UCSD-AML1 (cell line): ENCODE results near the gene SAV1.
"Not testable (repeated sequence)": the region's sequence is repeated elsewhere in the genome, so short reads cannot be mapped to it uniquely, and the experiment has no call there.

Source experiments
- DNase-seq: peaks from one replicate; lab custom pipeline; 2025; ENCODE audit not compliant: unreplicated experiment; lab: John Stamatoyannopoulos, UW

SAV1 gene

GRCh38 chr14:50666772-50667683 lies 1.1 kb downstream of the SAV1 start:
- DNase-seq: peak; percentile 25

GRCh38 chr14:50665300-50665699 lies 2.8 kb downstream of the SAV1 start:
- DNase-seq: not testable (repeated sequence)

DNA sequence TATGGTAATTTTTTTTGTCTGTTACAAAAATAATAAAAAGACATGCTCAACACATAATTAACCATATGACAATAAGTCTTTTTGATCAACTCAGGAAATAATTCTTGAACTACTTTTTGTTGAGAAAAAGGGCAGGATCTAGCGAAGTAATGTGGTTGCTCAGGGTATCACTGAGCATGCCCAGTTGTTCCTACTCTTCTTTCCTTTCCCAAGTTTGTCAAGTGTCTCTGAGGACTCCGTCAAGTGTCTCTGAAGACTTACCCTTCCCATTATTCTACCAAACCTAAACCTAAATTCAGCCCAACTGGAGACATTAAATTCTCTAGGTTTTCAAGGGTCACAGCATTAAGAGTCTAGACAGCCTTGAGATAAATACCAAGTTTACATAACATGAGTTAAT lies 3.5 kb downstream of the SAV1 start:
- not testable (repeated sequence) for DNase-seq

- no peak for DNase-seq
Observed at GRCh38 chr14:50659327-50659974, 8.7 kb downstream of the SAV1 start.

DNA sequence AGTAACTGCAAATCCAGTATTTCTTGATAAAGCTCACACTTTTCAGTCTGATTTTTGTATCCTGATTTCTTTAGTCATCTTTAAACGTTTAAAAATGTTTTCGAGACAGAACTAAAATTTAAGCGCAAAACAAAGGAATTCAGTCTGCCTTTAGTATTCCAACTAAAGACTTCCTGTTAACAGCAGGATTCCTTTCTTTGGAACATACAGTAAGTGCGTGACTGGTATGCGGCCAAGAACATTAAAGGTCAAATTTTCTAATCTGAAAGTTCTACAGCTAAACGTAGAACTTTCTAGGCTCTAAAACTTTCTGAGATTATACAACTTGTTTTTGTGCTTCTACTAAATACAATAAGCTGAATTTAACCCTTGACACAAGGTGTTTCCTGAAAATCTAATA lies 9.9 kb downstream of the SAV1 start:
- DNase-seq: no peak

- no peak for DNase-seq
Observed at GRCh38 chr14:50657753-50658152, 10.4 kb downstream of the SAV1 start.

GRCh38 chr14:50656776-50657175 lies 11.3 kb downstream of the SAV1 start:
- no peak for DNase-seq

DNA sequence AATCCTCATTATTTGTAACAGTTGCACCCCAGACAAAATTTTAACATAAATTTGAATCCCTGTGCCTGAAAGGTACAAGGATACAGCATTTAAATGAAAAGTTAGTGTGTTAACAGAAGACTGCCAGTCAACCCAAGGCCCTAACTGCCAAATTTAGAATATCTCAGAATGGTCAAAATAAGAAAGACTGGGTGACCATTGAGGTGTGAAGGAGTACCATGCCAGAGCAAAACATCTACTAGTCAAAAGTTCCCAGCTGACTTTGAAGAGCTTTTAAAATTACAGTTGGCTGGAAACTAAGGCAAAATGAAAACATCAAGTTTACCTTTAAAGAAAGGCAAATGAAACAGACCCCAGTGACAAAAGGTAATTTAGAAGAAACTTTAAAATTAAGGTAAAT lies 18.4 kb downstream of the SAV1 start:
- DNase-seq: no peak

DNA sequence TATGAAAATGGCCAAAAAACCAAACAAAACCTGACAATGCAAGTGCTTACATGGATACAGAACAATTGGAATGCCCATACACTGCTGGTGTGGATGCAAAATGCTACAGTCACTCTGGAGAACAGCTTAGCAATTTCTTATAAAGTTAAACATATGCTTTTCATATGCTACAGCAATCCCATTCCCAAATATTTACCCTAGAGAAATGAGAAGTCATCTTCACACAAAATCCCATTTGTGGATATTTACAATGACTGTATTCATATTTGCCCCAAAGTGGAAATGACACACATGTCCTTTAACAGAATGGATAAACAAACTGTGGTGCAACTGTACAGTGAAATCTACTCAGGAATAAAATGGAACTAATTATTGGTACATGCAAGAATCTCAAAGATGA lies 20.4 kb downstream of the SAV1 start:
- DNase-seq: no peak

DNA sequence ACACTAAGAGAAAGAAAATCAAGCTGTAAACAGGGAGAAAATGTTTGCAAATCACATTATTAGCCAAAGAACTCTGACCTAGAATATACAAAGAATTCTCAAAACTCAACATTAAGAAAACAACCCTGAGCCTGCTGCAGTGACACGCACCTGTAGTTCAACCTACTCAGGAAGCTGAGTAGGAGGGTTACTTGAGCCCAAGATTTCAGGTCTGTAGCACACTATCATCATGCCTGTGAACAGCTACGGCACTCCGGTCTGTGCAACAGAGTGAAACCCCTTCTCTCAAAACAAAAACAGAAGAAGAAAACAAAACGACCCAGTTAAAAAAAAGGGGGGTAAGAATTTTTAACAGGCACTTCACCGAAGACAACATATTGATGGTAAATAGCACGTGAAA lies 20.8 kb downstream of the SAV1 start:
- no peak for DNase-seq

DNA sequence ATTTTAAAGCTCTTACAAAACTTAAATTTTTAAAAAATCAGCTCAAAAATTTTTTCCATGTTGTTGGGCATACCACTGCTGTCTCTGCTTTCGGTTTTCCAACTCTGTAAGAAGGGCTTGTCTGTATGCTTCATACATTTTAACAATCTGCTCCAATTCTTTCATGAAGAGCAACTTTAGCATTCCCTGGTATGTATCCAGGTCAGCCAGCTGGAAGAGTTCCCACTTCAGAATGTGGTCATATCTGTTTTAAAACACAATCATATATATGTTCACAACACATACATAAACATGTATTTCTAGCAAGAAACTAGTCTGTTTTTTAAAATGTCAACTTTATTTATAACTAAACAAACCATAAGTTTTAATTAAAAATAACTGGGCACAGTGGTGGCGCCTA lies 33.0 kb downstream of the SAV1 start:
- DNase-seq: no peak

- no peak for DNase-seq
Observed at GRCh38 chr14:50633954-50634353, 34.2 kb downstream of the SAV1 start.

GRCh38 chr14:50631408-50631821 lies 36.7 kb downstream of the SAV1 start:
- DNase-seq: no peak

DNA sequence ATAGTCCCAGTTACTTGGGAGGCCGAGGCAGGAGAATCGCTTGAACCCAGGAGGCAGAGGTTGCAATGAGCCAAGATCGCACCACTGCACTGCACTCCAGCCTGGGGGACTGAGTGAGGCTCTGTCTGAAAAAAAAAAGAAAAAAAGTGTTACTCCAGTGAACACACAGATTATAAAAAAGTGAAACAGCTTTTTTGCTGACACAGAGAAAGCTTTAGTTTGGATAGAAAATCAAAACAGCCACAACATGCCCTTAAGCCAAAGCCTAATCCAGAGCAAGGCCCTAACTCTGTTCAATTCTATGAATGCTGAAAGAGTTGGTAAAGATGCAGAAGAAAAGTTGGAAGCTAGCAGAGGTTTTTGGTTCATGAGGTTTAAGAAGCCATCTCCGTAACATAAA lies 43.2 kb downstream of the SAV1 start:
- DNase-seq: not testable (repeated sequence)

DNA sequence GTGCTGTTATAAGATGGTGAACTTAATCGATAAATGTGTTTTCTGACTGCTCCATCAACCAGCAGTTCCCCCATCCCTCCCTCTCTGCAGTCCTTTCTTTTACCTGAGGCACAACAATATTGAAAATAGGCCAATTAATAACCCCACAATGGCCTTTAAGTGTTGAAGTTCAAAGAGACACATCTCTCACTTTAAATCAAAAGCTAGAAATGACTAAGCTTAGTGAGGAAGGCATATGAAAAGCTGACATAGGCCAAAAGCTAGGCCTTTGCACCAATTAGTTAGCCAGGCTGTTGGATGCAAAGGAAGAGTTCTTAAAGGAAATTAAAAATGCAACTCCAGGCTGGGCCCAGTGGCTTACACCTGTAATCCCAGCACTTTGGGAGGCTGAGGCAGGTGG lies 43.7 kb downstream of the SAV1 start:
- DNase-seq: no peak

DNA sequence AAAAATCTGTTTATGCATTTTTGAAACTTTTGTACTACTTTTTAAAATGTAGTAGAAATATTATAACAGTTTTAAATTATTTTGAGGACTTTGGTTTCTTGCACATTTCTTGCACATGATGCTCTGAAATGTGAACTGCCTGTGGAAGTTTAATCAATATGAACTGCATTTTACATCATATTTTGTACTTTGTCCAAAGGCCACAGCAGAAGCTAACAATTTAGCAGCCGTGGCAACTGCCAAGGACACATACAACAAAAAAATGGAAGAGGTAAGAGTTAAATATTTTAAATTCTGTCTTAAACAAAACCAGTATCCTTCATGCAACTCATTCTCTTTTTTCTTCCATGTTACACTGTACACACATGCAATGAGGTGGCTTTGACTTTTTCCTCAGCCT lies 45.1 kb downstream of the SAV1 start:
- DNase-seq: no peak

- DNase-seq: no peak
Observed at GRCh38 chr14:50620341-50620740, 47.8 kb downstream of the SAV1 start.

DNA sequence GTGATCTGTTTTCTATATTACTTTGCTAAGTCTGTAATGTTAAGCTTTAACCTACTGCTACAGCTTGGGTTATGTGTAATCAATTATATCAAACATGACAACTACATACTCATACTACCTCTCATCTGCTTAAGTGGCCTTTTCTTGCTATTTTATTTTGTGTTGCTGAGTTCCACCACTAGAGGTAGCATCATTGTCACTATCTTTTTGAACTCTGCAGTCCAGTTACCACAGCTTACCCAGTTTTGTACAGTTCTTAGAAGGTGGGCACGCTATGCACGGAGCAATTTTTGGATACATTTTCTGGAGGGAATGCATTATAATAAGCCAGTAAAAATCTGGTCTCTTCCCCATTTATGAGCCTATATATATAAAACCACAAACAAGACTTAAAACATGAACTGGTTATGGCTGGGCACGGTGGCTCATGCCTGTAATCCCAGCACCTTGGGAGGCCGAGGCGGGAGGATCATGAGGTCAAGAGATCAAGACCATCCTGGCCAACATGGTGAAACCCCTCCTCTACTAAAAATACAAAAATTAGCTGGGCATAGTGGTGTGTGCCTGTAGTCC lies 48.5 kb downstream of the SAV1 start:
- DNase-seq: no peak

DNA sequence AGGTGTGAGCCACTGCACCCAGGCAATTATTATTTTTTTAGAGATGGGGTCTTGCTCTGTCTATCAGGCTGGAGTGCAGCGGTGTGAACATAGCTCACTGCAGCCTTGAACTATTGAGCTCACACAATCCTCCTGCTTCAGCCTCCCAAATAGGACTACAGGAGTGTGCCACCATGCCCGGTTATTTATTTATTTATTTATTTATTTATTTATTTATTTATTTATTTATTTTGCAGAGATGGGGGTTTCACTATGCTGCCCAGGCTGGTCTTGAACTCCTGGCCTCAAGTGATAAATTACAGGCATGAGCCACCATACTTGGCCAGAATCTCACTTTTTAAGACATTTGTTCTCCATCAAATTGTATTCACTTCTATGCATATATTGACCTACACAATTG lies 51.8 kb downstream of the SAV1 start:
- no peak for DNase-seq

DNA sequence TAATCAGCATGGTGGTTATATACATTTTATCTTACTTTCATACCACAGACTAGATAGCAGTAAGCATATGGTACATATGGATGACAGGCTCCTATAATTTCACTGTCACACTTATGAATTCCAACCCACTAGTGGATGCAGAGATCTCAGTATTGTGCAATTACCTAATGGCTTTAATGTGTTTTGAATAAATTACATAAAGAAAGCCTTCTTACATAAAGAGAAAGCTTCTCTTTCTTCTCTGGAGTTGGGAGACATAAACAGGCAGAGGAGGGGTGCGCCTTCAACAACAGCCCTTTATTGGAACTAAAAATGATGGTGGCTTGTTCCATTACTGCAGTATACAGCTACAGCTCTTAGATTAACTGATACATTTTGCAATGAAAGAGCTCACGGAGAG lies 52.6 kb downstream of the SAV1 start:
- no peak for DNase-seq

GRCh38 chr14:50615056-50615455 lies 53.0 kb downstream of the SAV1 start:
- DNase-seq: no peak

GRCh38 chr14:50612806-50613205 lies 55.3 kb downstream of the SAV1 start:
- no peak for DNase-seq
